ENCODE data around the gene PHLDB2. TPM values are rescaled to one million over a fixed set of nuclear protein-coding genes. Genes with fewer than 3 reads are reported as not detected.

PHLDB2 gene
- total RNA-seq = 61.3 and 83.2 TPM in 2 replicates

DNA sequence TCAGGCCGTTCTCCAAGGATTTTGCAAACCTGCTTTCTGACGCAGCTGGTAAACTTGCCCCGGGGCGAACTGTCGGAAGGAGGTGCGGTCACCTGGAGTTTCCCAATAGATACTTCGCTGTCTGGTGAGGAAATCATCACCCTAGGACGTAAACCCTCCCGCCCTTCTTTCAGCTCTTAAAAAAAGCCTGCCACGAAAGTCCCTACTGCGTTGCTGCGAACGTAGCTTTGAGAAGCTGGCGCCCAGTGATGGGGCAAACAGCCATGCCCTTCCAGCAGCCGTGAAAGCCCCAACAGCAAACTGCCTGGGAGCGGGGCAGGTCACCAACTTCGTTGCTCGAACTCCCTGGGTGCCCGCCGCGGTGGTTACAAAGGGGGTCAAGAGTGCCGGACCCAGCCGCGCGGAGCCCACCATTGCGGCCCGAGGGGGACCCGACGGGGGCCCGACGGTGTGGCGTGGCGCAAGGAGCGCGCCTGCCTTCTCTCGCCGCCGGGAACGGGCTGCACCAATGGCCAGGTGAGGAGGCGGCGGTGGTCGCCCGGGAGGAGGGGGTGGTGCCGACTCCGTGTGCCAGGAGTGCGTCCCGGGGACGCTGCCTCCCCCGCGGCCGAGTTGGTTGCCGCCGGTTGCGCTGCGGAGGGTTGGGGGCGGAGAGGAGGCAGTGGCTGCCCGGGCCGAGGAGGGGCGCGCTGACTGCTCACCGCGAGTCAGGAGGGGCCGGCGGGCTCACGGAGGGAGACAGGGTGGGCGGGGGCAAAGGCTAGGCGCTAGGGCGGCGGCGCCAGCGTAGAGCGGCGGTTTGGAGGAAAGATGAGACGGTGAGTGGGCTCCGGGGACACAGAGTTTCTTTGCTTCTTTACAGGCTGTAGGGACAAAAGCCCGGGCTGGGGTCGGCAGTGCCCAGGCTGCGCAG lies at the start of gene PHLDB2:
Gene PHLDB2, plus strand, starts transcription at position 205 of the 913 bp plus-strand sequence. CDS start 24,813 bp downstream, outside the sequence.

DNA sequence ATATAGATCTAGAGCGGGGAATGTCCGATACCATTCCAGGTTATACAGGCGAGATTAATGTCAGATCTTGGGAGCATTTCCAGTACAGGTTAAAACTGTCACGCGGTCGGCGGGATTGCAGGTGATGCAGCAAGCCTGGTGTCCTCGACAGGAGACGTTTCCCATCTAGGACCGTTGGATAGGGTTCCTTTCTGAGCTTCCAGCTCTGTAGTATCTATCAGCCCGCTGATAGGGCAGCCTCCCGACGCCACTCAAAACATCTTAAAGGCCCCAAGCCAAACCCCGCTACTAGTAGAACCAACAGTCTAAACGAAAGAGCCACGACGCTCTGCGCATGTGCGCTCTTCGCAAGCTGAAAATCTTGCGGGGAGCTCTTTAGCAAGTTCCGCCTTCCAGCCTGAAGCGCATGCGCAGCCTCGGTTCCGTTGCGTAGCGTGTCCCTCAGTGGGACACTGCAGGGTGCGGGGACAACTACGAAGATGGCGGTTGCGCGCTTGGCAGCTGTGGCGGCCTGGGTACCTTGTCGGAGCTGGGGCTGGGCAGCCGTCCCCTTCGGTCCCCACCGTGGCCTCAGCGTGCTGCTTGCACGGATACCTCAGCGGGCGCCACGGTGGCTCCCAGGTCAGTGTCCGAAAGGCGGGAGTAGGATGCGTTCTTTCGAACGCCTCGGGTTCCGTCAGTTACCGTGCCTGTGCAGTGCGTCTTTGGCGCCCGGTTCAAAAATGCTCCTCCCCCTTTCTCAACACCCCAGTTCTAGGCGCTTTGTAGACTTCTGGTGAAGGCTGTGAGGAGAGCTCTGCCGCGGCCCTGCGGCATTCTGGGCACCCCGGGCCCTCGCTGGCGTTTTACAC lies 119.7 kb downstream of the PHLDB2 start, which contains the start of gene ABHD10:
Gene ABHD10, plus strand, starts transcription at position 444 of the 851 bp plus-strand sequence. Its CDS starts 36 bp downstream, at position 480.

DNA sequence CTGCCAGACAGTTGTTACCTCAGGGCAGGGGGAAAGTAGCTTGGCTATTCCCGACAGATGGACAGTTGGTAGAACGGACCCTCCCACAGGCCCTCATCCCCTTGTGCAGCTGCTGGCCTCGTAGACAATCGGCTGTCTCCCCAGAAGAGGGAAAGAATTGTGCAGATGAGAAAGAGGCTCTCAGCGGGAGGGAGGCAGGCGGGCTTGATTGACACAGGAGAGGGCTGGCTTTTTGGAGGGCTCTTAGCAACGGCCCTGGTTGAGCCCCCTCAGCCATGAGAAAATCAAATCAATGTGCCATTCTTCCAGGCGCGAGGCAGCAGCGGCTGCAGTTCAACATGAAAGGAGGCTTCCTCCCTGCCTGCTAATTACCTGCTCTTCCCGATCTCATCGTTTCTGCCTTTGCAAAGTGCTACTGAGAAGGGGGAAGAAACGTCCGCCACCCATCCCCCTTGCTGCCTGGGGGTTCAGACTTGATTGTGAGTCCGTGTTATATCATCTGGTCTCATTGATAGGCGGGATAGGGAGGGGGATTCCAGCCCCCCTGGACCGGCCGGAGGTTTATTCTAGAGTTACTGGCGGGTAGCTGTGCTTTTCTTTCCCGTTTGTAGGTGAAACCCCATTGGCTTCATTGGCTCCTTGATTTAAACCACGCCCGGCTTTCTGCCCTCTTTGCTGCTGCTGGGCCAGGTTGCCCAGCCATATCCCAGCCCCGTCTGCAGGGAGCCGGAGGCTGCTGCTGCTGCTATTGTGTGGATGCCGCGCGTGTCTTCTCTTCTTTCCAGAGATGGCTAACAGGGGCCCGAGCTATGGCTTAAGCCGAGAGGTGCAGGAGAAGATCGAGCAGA lies 139.8 kb downstream of the PHLDB2 start, which contains the start of gene TAGLN3:
Gene TAGLN3, plus strand, starts transcription at position 287 of the 848 bp plus-strand sequence. Its CDS starts 501 bp downstream, at position 788.

Other genes with a start within 250 kb of the PHLDB2 start
- gene PLCXD2, start 184.6 kb upstream of the PHLDB2 start, total RNA-seq = 0.85 and 3.5 TPM in 2 replicates
- 43.1 and 53.3 TPM in 2 replicates for gene ABHD10, start 119.8 kb downstream of the PHLDB2 start, total RNA-seq
- 0.85 and 8.6 TPM in 2 replicates for gene TAGLN3, start 139.7 kb downstream of the PHLDB2 start, total RNA-seq
- not detected in 2 replicates for gene TMPRSS7, start 175.5 kb downstream of the PHLDB2 start, total RNA-seq
- 7.9 and 9.3 TPM in 2 replicates for gene C3orf52, start 227.1 kb downstream of the PHLDB2 start, total RNA-seq

Data from regular cardiac myocyte (primary cell).